Fibroblast of lung (primary cell): Measurements from ENCODE around the gene FEZF1. TPM values are rescaled to one million over a fixed set of nuclear protein-coding genes. Genes with fewer than 3 reads are reported as not detected.

Experiments used
- DNase-seq, 2 donors: peaks; one replicate each; pipeline versions ENCODE4 v3.0.0 to v3.0.0-alpha.2; 2010; ENCODE audit warnings: low read depth in 2 of 2
- H2AFZ ChIP-seq: 2 replicates; pipeline ENCODE4 v1.5.1; 2012; ENCODE audit warnings: low read length, control low read depth, inconsistent platforms
- H3K27ac ChIP-seq: 2 replicates; pipeline ENCODE4 v1.5.1; 2011; ENCODE audit warnings: low read length, control low read depth; ENCODE audit not compliant: insufficient read depth
- H3K27me3 ChIP-seq: 2 replicates; pipeline ENCODE4 v1.5.1; 2011; ENCODE audit warnings: mild to moderate bottlenecking, low read length; ENCODE audit not compliant: control insufficient read depth, insufficient read depth
- H3K36me3 ChIP-seq: 2 replicates; pipeline ENCODE4 v1.5.1; 2011; ENCODE audit warnings: low read length; ENCODE audit not compliant: control insufficient read depth, insufficient read depth
- H3K4me1 ChIP-seq: 2 replicates; pipeline ENCODE4 v1.5.1; 2011; ENCODE audit warnings: low read length; ENCODE audit not compliant: control insufficient read depth, insufficient read depth; ENCODE audit errors: extremely low read depth
- H3K4me2 ChIP-seq: 2 replicates; pipeline ENCODE4 v1.5.1; 2011; ENCODE audit warnings: low read length, control low read depth; ENCODE audit not compliant: insufficient read depth; ENCODE audit errors: extremely low read depth
- H3K4me3 ChIP-seq, 4 experiments: fragments of 200-600 bp in 1 of 4; sonication (generic) in 1 of 4; replicated peaks in 1 of 4; 2 replicates each; pipeline ENCODE4 v1.5.1; 2011 to 2016; ENCODE audit warnings: low read length in 4 of 4, low read depth in 3 of 4, mild to moderate bottlenecking in 3 of 4, control low read depth in 2 of 4, inconsistent platforms in 1 of 4, mixed read lengths in 1 of 4; ENCODE audit not compliant: insufficient read depth in 1 of 4; ENCODE audit errors: control extremely low read depth in 1 of 4
- H3K79me2 ChIP-seq: 2 replicates; pipeline ENCODE4 v1.5.1; 2012; ENCODE audit warnings: mild to moderate bottlenecking, low read length, inconsistent platforms; ENCODE audit not compliant: control insufficient read depth, insufficient read depth
- H3K9ac ChIP-seq: 2 replicates; pipeline ENCODE4 v1.5.1; 2011; ENCODE audit warnings: mild to moderate bottlenecking, low read length, control low read depth; ENCODE audit not compliant: insufficient read depth
- H3K9me3 ChIP-seq: 2 replicates; pipeline ENCODE4 v1.5.1; 2012; ENCODE audit warnings: low read depth, low read length; ENCODE audit not compliant: control insufficient read depth, insufficient read depth
- H4K20me1 ChIP-seq: 2 replicates; pipeline ENCODE4 v1.5.1; 2011; ENCODE audit warnings: low read length; ENCODE audit not compliant: control insufficient read depth, insufficient read depth; ENCODE audit errors: extremely low read depth
- CTCF ChIP-seq, 2 donors: IDR thresholded peaks in 1 of 2; conservative IDR thresholded peaks in 1 of 2; 1 replicate in 1 of 2; 2 replicates in 1 of 2; pipeline ENCODE4 v1.5.1; 2011 to 2012; ENCODE audit warnings: low read length in 2 of 2, control low read depth in 1 of 2, inconsistent platforms in 1 of 2, low read depth in 1 of 2, mild to moderate bottlenecking in 1 of 2
- EZH2 ChIP-seq: IDR thresholded peaks from 2 replicates; pipeline ENCODE4 v1.5.1; 2012; ENCODE audit warnings: low read length, control low read depth, mild to moderate bottlenecking; ENCODE audit errors: missing control alignments
- polyA plus RNA-seq, 2 donors: library from polyadenylated mRNA; depleted of rRNA in 1 of 2; stranded (reverse) in 1 of 2; unstranded in 1 of 2; fragments of >200 nt; gene quantifications; 2 replicates each; pipeline ENCODE4 v1.2.1, GENCODE V29; 2011 to 2012; ENCODE audit warnings: missing spikeins in 1 of 2
- total RNA-seq: library from RNA; depleted of rRNA; stranded (reverse); fragments of >200 nt; gene quantifications from 2 replicates; pipeline ENCODE4 v1.2.1, GENCODE V29; 2014

The FEZF1 gene
- total and polyA plus RNA-seq, 2 donors (not counting 1 experiment from before 2014, with no cell fraction given) = not detected

- Histone ChIP-seq H3K79me2 (no peaks in the 10 kb centered on the region), H3K9me3 (no peaks in the 10 kb centered on the region), H3K27ac (no peak overlapping the region), H3K9ac (no peak overlapping the region), H3K36me3 (no peaks in the 10 kb centered on the region), H3K27me3 (peaks cover 86% of the 10 kb centered on the region), H3K4me1 (no peaks in the 10 kb centered on the region), H3K4me3 (no peak overlapping the region), H4K20me1 (no peaks in the 10 kb centered on the region), H2AFZ (no peak overlapping the region), H3K4me2 (no peak overlapping the region)
- no peak for TF ChIP-seq EZH2
- TF ChIP-seq CTCF (conservative IDR thresholded peaks at IDR 0.05 in 1 of 2, IDR thresholded peaks at IDR 0.05 in 1 of 2; ENCODE audit: low read depth in 1 of 2, low read length in 2 of 2) = no peak
- no peak for DNase-seq
Observed at GRCh38 chr7:122307228-122307621, 2.7 kb upstream of the FEZF1 start.

DNA sequence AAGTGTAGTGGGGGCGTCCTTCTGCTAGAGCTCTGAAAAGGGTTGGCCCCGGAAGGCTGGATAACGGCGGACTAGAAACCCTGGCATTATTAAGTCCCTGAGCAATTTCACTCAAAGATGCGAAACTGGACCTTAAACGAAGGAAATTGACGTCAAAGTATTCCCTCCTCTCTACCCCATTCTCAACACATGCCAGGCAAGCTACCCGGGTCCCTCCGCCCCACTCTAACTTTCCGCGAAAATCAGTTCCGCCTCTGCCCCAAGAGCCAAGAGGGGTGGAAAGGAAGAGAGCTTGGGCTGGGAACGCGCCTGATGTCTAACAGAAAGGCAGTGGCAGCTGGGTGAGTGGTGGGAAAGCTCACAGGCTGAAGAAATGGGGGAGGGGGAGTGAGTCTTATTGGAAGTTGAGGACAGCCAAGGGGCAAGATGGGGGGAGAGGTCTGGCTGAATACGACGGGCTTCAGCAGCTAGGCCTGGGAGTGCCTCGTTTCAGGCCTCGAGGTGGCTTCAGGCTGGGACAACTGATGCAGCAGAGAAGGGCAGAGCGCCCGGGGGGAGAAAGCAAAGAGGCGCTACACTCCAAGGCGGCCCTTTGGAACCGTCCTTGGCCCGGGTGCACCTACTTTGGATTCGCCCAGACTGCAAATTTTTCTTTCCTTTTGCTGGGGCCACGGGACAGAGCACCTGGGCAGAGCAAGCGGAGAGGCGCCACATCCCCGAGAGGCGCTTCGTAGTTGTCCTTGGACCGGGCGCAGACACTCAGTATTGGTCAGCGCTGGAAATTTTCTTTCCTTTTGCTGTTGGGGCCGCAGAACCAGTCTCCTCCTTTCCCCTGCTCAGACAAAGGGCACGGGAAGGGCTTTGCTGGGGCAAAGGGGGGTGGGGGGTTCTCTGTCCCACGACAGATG is 2.0 kb upstream of the FEZF1 start:
- no peaks in the 10 kb centered on the region for H3K79me2 ChIP-seq
- H3K4me1 ChIP-seq = no peaks in the 10 kb centered on the region
- no peak overlapping the region for H3K9ac ChIP-seq
- peak; percentile 26 for TF ChIP-seq EZH2
- no peak for TF ChIP-seq CTCF (conservative IDR thresholded peaks at IDR 0.05 in 1 of 2, IDR thresholded peaks at IDR 0.05 in 1 of 2; ENCODE audit: low read depth in 1 of 2, low read length in 2 of 2)
- no peaks in the 10 kb centered on the region for H4K20me1 ChIP-seq
- H3K4me2 ChIP-seq = no peak overlapping the region
- DNase-seq = no peak
- no peaks in the 10 kb centered on the region for H3K36me3 ChIP-seq
- no peak overlapping the region for H3K4me3 ChIP-seq
- H2AFZ ChIP-seq = no peak overlapping the region
- no peak overlapping the region for H3K27ac ChIP-seq
- H3K9me3 ChIP-seq = no peaks in the 10 kb centered on the region
- H3K27me3 ChIP-seq = peaks cover 86% of the 10 kb centered on the region

DNA sequence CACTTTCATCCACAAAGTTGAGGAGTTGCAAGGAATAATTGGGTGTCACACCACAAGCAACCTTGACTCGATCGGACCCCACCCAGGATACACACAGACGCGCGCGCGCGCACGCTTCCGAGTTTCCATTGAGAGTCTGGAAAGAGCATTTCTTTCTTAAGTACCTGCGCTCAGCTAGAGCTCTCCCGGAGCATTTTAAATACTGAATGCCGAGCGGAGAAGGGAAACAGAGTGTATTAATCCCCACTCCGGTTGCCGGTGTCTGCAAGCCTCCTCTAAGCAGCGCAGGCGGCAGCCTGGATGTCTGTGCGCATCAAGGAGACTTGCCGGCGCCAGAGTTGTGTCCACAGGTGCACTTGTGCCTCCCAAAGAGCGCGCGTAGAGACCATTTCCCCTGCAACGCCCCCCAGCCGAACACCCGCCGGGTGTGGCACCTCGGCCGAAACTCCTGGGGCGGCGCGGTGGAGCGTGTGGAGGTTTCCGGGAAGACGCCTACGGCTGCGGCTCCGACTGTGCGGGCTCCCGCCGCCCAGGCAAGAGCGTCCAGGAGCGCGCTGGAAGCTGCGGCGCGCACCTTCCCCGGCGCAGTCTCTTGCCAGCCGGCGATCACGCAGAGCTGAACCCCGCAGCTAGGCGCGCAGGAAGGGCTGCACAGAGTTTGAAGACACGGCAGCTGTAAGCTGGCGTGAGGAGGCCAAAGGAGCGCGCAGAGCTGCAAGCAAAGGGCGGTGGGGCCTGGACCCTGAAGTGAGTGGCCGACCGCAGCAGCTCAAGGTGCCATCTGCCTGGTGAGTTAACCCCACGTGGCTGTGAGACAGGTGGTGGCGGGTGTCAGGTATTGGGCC is 1.1 kb upstream of the FEZF1 start:
- DNase-seq = no peak
- H2AFZ ChIP-seq = no peak overlapping the region

More for the DNA sequence above, 1.1 kb upstream of the FEZF1 start:
- H3K36me3 ChIP-seq = no peaks in the 10 kb centered on the region
- no peak overlapping the region for H3K27ac ChIP-seq
- no peaks in the 10 kb centered on the region for H3K4me1 ChIP-seq
- H3K4me3 ChIP-seq = peak overlapping the region in 1 of 4 experiments; percentile 2
- peaks cover 83% of the 10 kb centered on the region for H3K27me3 ChIP-seq
- H3K4me2 ChIP-seq = no peak overlapping the region
- H3K79me2 ChIP-seq = no peaks in the 10 kb centered on the region
- H4K20me1 ChIP-seq = no peaks in the 10 kb centered on the region
- no peaks in the 10 kb centered on the region for H3K9me3 ChIP-seq
- peak; percentile 95 for TF ChIP-seq EZH2
- no peak for TF ChIP-seq CTCF (conservative IDR thresholded peaks at IDR 0.05 in 1 of 2, IDR thresholded peaks at IDR 0.05 in 1 of 2; ENCODE audit: low read depth in 1 of 2, low read length in 2 of 2)
- H3K9ac ChIP-seq = no peak overlapping the region
